HG02970 (cell line): Measurements from ENCODE around the gene KIAA0232.

Source experiments
- ATAC-seq: cut with Tn5 transposase; IDR thresholded peaks from one replicate; pipeline ENCODE4 v1.9.1; 2021; ENCODE audit warnings: mild to moderate bottlenecking, moderate library complexity, moderate number of reproducible peaks; ENCODE audit not compliant: unreplicated experiment, low FRiP score

The KIAA0232 gene

GRCh38 chr4:6782147-6782845 is at the start of gene KIAA0232:
Gene KIAA0232, plus strand, starts transcription at chr4:6782727. Its CDS starts 41,727 bp downstream, at chr4:6824454.
- peak; percentile 77 for ATAC-seq

- ATAC-seq, result no peak
These were observed 49.0 kb upstream of the KIAA0232 start for GRCh38 chr4:6733358-6734164.

GRCh38 chr4:6734165-6734786 is 48.3 kb upstream of the KIAA0232 start:
- no peak for ATAC-seq

- ATAC-seq, result no peak
These were observed 42.6 kb upstream of the KIAA0232 start for GRCh38 chr4:6739920-6740319.

DNA sequence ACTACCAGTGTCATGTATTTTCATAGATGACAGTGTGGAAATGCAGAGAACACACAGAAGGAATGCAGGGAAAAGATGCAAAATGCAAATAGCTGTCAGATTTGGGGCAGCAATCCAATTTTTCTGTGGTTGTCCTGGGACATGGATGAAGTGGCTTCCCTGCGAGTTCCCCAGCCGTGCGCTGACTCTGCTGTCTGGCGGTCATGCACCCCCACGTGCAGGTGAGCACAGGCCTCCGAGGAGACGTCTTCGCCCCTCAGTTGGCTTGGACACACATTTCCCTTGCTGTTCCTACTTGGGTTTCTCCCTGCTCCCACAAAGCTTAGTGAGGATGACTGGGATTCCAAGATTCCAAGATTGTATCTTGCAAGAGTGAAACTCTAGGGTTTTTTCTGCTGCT is 42.2 kb upstream of the KIAA0232 start:
- ATAC-seq, result no peak

DNA sequence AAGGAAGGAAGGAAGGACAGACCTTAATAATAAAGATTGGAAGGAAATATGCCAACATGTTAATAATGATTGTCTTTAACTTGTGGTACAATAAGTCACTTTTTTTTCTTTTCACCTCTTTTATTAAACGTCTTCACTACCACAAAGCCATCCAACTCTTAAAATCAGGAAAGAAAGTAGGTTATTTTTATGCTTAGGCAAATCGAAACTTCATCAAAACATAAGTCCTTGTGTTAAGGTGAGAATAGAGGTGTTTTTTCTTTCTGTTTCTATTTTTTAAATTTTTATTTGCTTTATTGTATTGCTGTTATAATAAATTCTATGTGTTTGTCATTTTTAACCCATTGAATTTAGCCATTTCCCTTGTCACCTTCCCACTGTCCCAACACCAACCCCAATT is 40.0 kb upstream of the KIAA0232 start:
- ATAC-seq, result no peak

DNA sequence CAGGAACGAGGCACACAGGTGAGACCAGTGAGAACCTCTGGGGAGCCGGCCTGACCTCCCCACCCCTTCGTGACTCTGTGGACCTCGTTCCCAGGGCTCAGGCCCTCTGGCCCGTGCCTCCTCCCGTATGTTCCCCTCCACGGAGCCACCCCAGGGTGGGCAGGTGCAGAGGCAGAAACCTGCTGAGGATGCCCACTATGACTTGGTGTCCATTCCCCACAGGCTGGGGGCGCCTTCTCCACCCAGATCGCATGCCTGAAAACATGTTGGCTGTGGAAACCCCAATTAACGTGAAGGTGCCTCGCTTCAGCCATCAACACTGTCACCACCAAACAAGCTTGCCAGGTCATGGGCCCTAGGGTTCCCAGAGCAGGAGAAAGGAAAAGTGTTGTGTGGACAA is 39.5 kb upstream of the KIAA0232 start:
- ATAC-seq, result no peak

DNA sequence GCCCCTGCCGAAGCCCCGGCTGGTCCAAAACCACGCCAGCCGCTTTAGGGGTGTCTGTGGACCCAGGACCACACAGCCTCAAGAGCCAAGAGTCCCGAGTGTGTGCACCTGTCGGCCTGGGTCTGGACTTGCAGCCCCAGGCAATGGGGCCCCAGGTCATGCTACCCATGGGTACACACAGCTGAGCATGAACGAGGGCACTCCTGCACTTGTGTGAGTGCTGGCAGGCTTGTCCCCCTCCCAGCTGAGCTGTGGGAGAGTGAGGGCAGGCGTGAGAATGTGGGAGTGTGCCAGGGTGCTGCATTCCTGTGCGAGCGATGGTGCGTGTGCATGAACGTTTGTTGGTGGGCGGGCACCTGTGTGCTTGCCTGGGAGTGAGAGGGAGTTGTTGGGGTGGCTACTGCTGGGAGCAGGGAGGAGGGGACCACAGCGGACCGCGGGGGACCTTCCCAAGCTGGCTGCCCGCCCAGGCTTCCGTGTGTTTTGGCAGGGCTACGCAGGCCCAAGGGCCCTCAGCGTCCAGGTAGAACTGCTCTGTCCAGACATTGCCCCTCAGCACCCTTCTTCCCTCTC is 35.7 kb upstream of the KIAA0232 start:
- no peak for ATAC-seq

- ATAC-seq, result no peak
These were observed 35.1 kb upstream of the KIAA0232 start for GRCh38 chr4:6747294-6748051.

GRCh38 chr4:6748286-6748685 is 34.2 kb upstream of the KIAA0232 start:
- no peak for ATAC-seq

DNA sequence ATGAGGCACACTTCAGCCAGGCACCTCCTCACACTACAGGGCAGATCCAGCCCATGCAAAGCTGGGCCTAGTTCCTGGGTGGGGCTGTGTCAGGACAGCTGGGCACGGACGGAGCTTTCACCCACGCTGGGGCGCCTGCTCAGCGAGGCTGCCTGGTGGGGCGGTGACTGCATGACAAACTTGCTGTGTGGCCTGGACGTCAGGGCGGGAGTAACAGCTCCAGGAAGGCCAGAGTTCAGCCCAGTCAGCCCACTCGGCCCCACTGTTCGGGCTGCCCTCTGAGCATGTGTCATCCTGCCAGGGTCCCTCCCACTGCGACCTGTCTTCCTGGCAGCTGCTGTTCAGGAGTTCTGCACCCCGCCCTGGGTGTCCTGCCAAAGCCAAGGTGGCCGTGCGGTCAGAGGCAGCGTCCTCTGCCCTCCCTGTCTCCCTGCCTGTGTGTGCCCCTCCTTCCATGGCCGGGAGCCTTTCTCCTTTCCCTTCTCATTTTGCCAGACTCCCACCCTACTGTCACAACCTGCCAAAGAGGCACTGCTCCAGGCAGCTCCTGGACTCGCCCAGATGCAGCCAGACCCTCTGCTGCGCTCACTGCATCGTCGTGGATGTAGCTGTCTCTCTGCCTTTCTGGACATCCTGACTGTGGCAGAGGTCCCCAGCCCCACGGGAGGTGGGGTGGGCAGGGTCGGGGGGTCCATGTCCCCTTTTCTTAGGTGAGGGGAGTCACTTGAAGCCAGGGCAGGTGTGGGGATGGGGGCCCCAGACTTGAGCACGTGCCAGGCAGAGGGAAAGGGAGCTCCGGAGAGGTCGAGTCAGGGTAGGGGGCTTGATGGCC is 33.0 kb upstream of the KIAA0232 start:
- ATAC-seq, result no peak

- no peak for ATAC-seq
These were observed 32.0 kb upstream of the KIAA0232 start for GRCh38 chr4:6750286-6751221.

GRCh38 chr4:6751611-6752485 is 30.7 kb upstream of the KIAA0232 start:
- no peak for ATAC-seq

DNA sequence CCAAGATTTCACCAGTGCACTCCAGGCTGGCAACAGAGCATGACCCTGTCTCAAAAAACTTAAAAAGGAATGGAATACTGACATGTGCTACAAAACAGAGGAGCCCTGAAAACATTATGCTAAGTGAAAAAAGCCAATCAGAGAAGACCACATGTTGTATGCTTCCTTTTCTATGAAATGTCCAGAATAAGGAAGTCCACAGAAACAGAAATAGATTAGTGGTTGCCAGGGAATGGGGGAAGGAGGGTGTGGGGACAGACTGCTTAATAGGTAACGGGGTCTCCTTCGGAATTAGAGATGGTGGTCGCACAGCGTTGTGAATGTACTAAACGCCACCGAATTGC is 30.1 kb upstream of the KIAA0232 start:
- no peak for ATAC-seq

- ATAC-seq, result no peak
These were observed 29.4 kb upstream of the KIAA0232 start for GRCh38 chr4:6753103-6753560.

DNA sequence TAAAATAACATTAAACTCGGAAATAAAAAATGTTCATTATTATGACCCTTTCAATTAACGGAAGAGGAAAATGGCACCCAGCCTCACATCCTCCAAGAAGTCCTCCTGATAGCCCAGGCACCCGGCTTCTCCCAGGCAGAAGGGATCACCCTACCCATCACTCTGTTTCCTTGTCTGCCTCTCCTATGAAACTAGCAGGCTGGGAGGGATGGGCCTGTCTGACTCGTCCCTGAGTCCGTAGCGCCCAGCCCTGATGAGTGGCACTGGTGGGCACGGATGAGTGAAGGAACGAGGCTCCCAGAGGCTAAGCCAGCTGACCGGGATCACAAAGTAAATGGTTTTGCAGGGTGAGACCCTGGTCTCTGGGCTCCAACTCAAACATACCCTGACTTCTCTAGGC is 28.6 kb upstream of the KIAA0232 start:
- no peak for ATAC-seq

- ATAC-seq, result no peak
These were observed 27.9 kb upstream of the KIAA0232 start for GRCh38 chr4:6754481-6755087.
